ENCODE measurements around the gene AGRN. TPM values are rescaled to one million over a fixed set of nuclear protein-coding genes. Genes with fewer than 3 reads are reported as not detected.
"Not testable (repeated sequence)": the region's sequence is repeated elsewhere in the genome, so short reads cannot be mapped to it uniquely, and the experiment has no call there.

Gene AGRN
- 100 to 1,000 TPM in 1 of 8 experiments, 10 to 100 TPM in 7; 27.0 to 120 (median 64.2) TPM for total RNA-seq

- peak within 1 kb of the TSS; percentile 68 to 91 (median 81) for H3K4me3 ChIP-seq
- in situ Hi-C loops (cut with MboI; ENCODE audit: low pct_unique_long_range_greater_than_20kb in 2 of 9, low sequenced_read_pairs in 9 of 9, unreplicated experiment in 9 of 9): loop anchor here in 2 of 9 experiments (25.0 kb wide), 1 partner anchor 242 kb away; the partner anchor contains the start of gene UBE2J2 (in 2 of the 2)
- 0% methylated on average over 4 of the region's 58 CpGs; no CpG with 5 or more reads in 9 of the 10 experiments for WGBS, 10 experiments
- H3K27ac ChIP-seq: peak within 1 kb of the TSS; percentile 94 to 98
- peaks cover 26 to 27% of the 10 kb centered on the region in 2 donors for H3K4me1 ChIP-seq (replicated peaks in 1 of 2)
- peak; percentile 14 to 54 (median 46) for ATAC-seq (replicated peaks in 6 of 8)
Observed at GRCh38 chr1:1020000-1020404, at the start of gene AGRN. Gene AGRN (plus strand): TSS chr1:1020120. CDS start chr1:1020173, 53 bp downstream.

GRCh38 chr1:970242-970972 lies 49.5 kb upstream of the AGRN start:
- in situ Hi-C loops (cut with MboI; ENCODE audit: low pct_unique_long_range_greater_than_20kb in 2 of 9, low sequenced_read_pairs in 9 of 9, unreplicated experiment in 9 of 9): no loop called here
- no peak overlapping the region for H3K27ac ChIP-seq
- WGBS, 10 experiments: 30 to 58% (median 50%) methylated on average over 3 to 18 of the region's 33 CpGs; no CpG with 5 or more reads in 7 of the 10 experiments
- peaks cover 8 to 12% of the 10 kb centered on the region in 2 donors for H3K4me1 ChIP-seq (replicated peaks in 1 of 2)
- ATAC-seq (replicated peaks in 6 of 8): no peak
- no peak overlapping the region for H3K4me3 ChIP-seq

GRCh38 chr1:970973-971730 lies 48.8 kb upstream of the AGRN start:
- in situ Hi-C loops (cut with MboI; ENCODE audit: low pct_unique_long_range_greater_than_20kb in 2 of 9, low sequenced_read_pairs in 9 of 9, unreplicated experiment in 9 of 9): no loop called here
- Histone ChIP-seq H3K27ac (no peak overlapping the region), H3K4me3 (no peak overlapping the region), H3K4me1 (replicated peaks in 1 of 2) (peaks cover 8 to 18% of the 10 kb centered on the region in 2 donors)
- 100% methylated on average over 1 of the region's 42 CpGs; no CpG with 5 or more reads in 9 of the 10 experiments for WGBS, 10 experiments
- ATAC-seq (replicated peaks in 6 of 8): no peak

- no peak for ATAC-seq (replicated peaks in 6 of 8)
- in situ Hi-C loops (cut with MboI; ENCODE audit: low pct_unique_long_range_greater_than_20kb in 2 of 9, low sequenced_read_pairs in 9 of 9, unreplicated experiment in 9 of 9): no loop called here
- H3K4me3 ChIP-seq: no peak overlapping the region
- H3K4me1 ChIP-seq (replicated peaks in 1 of 2): peaks cover 3 to 13% of the 10 kb centered on the region in 2 donors
- no peak overlapping the region for H3K27ac ChIP-seq
- 40 to 80% (median 63%) methylated on average over 1 to 20 of the region's 34 CpGs; no CpG with 5 or more reads in 4 of the 10 experiments for whole genome bisulfite sequencing, 10 experiments
Observed at GRCh38 chr1:971751-972506, 48.0 kb upstream of the AGRN start.

GRCh38 chr1:972726-973458 lies 47.0 kb upstream of the AGRN start:
- ATAC-seq (replicated peaks in 6 of 8): no peak
- H3K4me3 ChIP-seq: no peak overlapping the region
- 46 to 66% methylated on average over 4 to 12 of the region's 28 CpGs; no CpG with 5 or more reads in 8 of the 10 experiments for WGBS, 10 experiments
- in situ Hi-C loops (cut with MboI; ENCODE audit: low pct_unique_long_range_greater_than_20kb in 2 of 9, low sequenced_read_pairs in 9 of 9, unreplicated experiment in 9 of 9): no loop called here
- H3K27ac ChIP-seq: no peak overlapping the region
- H3K4me1 ChIP-seq (replicated peaks in 1 of 2): peaks cover 0 to 8% of the 10 kb centered on the region in 2 donors

GRCh38 chr1:973459-974292 lies 46.2 kb upstream of the AGRN start:
- Histone ChIP-seq H3K4me3 (no peak overlapping the region), H3K27ac (no peak overlapping the region), H3K4me1 (replicated peaks in 1 of 2) (peaks cover 0 to 8% of the 10 kb centered on the region in 2 donors)
- in situ Hi-C loops (cut with MboI; ENCODE audit: low pct_unique_long_range_greater_than_20kb in 2 of 9, low sequenced_read_pairs in 9 of 9, unreplicated experiment in 9 of 9): no loop called here
- no peak for ATAC-seq (replicated peaks in 6 of 8)
- 16 to 42% methylated on average over 4 to 11 of the region's 28 CpGs; no CpG with 5 or more reads in 8 of the 10 experiments for WGBS, 10 experiments

- Histone ChIP-seq H3K27ac (no peak overlapping the region), H3K4me3 (no peak overlapping the region), H3K4me1 (replicated peaks in 1 of 2) (peaks cover 0 to 8% of the 10 kb centered on the region in 2 donors)
- WGBS, 10 experiments: 60 to 71% methylated on average over 2 to 9 of the region's 11 CpGs; no CpG with 5 or more reads in 8 of the 10 experiments
- in situ Hi-C loops (cut with MboI; ENCODE audit: low pct_unique_long_range_greater_than_20kb in 2 of 9, low sequenced_read_pairs in 9 of 9, unreplicated experiment in 9 of 9): no loop called here
- no peak for ATAC-seq (replicated peaks in 6 of 8)
Observed at GRCh38 chr1:974293-974640, 45.7 kb upstream of the AGRN start.

- ATAC-seq (replicated peaks in 6 of 8): no peak
- H3K4me1 ChIP-seq (replicated peaks in 1 of 2): peaks cover 0 to 8% of the 10 kb centered on the region in 2 donors
- H3K4me3 ChIP-seq: no peak overlapping the region
- WGBS, 10 experiments: 45 to 86% (median 70%) methylated on average over 4 to 14 of the region's 17 CpGs; no CpG with 5 or more reads in 3 of the 10 experiments
- in situ Hi-C loops (cut with MboI; ENCODE audit: low pct_unique_long_range_greater_than_20kb in 2 of 9, low sequenced_read_pairs in 9 of 9, unreplicated experiment in 9 of 9): no loop called here
- H3K27ac ChIP-seq: no peak overlapping the region
Observed at GRCh38 chr1:974687-975328, 45.1 kb upstream of the AGRN start.

- H3K4me1 ChIP-seq (replicated peaks in 1 of 2): peaks cover 0 to 11% of the 10 kb centered on the region in 2 donors
- no peak for ATAC-seq (replicated peaks in 6 of 8)
- in situ Hi-C loops (cut with MboI; ENCODE audit: low pct_unique_long_range_greater_than_20kb in 2 of 9, low sequenced_read_pairs in 9 of 9, unreplicated experiment in 9 of 9): no loop called here
- H3K4me3 ChIP-seq: no peak overlapping the region
- no peak overlapping the region for H3K27ac ChIP-seq
- 13% methylated on average over 1 of the region's 9 CpGs; no CpG with 5 or more reads in 9 of the 10 experiments for WGBS, 10 experiments
Observed at GRCh38 chr1:975365-975764, 44.6 kb upstream of the AGRN start.

GRCh38 chr1:975896-976683 lies 43.8 kb upstream of the AGRN start:
- no peak overlapping the region for H3K27ac ChIP-seq
- in situ Hi-C loops (cut with MboI; ENCODE audit: low pct_unique_long_range_greater_than_20kb in 2 of 9, low sequenced_read_pairs in 9 of 9, unreplicated experiment in 9 of 9): no loop called here
- 2 to 6% (median 3%) methylated on average over 3 to 14 of the region's 40 CpGs; no CpG with 5 or more reads in 7 of the 10 experiments for WGBS, 10 experiments
- peak; percentile 77 to 97 (median 84) for ATAC-seq (replicated peaks in 6 of 8)
- peaks cover 0 to 17% of the 10 kb centered on the region in 2 donors for H3K4me1 ChIP-seq (replicated peaks in 1 of 2)
- no peak overlapping the region for H3K4me3 ChIP-seq

- H3K4me3 ChIP-seq; H3K27ac ChIP-seq; in situ Hi-C loops (cut with MboI; ENCODE audit: low pct_unique_long_range_greater_than_20kb in 2 of 9, low sequenced_read_pairs in 9 of 9, unreplicated experiment in 9 of 9); ATAC-seq (replicated peaks in 6 of 8): not testable (repeated sequence)
- H3K4me1 ChIP-seq (replicated peaks in 1 of 2): peaks cover 0 to 17% of the 10 kb centered on the region in 2 donors
- WGBS, 10 experiments: no CpG with 5 or more reads among the region's 39 CpGs
Observed at GRCh38 chr1:976791-977190, 43.1 kb upstream of the AGRN start.
